HG02981 (cell line): Measurements from ENCODE around the gene TBX10.
"Not testable (repeated sequence)": the region's sequence is repeated elsewhere in the genome, so short reads cannot be mapped to it uniquely, and the experiment has no call there.

Experiments
- ATAC-seq: cut with Tn5 transposase; IDR thresholded peaks from one replicate; pipeline ENCODE4 v1.9.1; 2021; ENCODE audit warnings: mild to moderate bottlenecking, moderate library complexity; ENCODE audit not compliant: unreplicated experiment

TBX10 gene

DNA sequence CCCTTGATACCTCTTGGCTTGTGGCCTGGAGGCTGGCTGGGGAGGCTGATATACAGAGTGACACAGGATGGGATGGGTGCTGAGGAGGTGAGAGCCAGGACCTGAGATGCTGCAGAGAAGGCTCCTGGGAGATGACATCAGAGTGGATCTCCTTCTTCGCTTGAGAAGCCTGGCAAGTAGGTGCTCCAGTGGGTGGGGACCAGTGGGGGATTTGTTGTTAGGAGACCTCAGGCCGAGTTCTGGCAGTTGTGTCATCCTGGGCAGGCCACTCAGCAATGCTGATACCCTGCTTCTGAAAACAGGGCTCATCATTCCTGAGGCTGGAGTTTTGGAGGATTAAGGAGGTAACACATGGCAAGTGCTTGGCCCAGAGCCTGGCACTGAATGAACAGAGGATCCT lies 34.7 kb downstream of the TBX10 start:
- ATAC-seq, result no peak

DNA sequence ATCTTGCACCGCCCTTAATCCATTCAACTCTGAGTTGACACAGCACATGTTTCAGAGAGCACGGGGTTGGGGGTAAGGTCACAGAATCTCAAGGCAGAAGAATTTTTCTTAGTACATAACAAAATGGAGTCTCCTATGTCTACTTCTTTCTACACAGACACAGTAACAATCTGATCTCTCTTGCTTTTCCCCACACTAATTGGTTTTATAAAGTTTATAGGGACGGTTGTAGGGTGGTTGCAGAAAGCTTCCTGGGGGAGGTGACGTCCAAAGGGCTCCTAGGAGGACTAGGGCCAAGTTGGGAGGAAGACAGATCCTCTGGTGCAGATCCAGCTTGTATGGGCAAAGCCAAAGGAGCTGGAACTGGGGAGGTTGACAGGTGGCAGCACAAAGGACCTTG lies 35.4 kb downstream of the TBX10 start:
- not testable (repeated sequence) for ATAC-seq

DNA sequence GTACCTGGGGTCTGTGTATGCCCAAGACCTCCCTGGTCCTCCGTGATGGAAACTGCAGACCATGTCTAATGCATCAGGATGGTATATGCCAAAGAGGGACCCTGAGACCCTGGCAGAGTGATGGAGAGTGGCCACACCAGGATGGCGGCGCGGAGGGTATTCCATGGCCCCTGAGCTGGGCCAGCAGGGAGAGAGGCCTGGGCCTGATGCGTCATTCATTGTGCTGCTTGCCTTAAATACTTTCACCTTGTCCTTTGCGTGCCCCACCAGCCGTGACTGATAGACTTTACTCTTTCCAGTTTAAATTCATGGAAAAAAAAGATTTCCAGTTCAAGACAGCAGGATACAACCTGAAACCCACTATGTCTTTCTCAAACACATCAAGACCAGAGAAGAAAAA lies 38.5 kb downstream of the TBX10 start:
- ATAC-seq, result no peak

DNA sequence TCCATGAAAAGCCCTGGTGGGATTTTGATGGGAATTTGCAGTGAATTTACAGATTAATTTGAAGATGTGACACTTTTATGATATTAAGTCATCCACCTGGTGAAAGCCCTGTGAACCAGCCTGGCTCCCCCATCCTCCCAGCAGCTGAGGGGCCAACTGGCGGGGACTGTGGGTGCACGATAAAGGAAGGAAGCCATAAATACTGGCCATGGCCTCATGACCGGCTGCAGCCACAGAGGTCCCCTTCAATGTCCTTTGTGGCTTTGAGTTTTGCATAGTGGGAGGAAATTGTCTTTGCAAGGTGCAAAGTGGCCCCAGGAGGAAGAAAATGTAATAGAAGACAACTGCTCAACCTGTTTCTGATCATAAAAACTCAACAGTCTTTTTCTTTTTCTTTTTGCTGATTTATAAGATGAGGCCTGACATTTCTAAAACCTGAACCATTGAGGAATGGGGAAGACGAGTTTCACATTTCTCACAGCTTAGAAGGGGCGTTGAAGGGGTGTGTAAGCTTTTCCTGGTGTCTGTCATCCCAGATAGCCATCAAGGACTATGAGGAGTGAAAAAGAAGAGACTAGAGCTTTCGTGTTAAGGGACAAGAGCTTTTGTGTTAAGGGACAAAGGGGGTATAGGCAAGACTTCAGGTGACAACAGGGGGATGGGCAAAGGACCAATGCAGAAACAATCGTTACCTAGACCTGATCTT lies 39.1 kb downstream of the TBX10 start:
- peak; percentile 59 for ATAC-seq

DNA sequence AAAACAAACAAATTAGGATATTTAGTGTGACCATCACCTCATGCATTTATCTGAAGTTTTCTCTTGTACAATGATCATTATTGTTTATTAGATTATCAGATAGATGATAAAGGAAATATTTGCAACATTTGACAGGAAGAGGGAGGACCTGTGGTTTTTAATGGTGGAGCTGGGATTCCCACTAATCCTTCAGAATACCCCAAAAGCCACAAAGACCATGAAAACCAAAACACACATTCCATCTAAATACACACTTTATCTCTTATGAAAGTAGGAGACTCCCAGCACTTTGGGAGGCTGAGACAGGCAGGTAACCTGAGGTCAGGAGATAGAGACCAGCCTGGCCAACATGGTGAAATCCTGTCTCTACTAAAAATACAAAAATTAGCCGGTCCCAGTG lies 40.4 kb downstream of the TBX10 start:
- ATAC-seq, result no peak

DNA sequence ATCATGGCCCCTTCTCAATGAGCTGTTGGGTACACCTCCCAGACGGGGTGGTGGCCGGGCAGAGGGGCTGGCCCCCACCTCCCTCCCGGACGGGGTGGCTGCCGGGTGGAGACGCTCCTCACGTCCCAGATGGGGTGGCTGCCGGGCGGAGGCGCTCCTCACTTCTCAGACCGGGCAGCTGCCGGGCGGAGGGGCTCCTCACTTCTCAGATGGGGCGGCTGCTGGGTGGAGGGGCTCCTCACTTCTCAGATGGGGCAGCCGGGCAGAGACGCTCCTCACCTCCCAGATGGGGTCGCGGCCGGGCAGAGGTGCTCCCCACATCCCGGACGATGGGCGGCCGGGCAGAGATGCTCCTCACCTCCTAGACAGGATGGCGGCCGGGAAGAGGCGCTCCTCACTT lies 41.6 kb downstream of the TBX10 start:
- ATAC-seq, result not testable (repeated sequence)

DNA sequence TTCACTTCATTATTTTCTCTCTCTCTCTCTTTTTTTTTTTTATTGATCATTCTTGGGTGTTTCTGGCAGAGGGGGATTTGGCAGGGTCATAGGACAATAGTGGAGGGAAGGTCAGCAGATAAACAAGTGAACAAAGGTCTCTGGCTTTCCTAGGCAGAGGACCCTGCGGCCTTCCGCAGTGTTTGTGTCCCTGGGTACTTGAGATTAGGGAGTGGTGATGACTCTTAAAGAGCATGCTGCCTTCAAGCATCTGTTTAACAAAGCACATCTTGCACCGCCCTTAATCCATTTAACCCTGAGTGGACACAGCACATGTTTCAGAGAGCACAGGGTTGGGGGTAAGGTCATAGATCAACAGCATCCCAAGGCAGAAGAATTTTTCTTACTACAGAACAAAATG lies 42.1 kb downstream of the TBX10 start:
- not testable (repeated sequence) for ATAC-seq

DNA sequence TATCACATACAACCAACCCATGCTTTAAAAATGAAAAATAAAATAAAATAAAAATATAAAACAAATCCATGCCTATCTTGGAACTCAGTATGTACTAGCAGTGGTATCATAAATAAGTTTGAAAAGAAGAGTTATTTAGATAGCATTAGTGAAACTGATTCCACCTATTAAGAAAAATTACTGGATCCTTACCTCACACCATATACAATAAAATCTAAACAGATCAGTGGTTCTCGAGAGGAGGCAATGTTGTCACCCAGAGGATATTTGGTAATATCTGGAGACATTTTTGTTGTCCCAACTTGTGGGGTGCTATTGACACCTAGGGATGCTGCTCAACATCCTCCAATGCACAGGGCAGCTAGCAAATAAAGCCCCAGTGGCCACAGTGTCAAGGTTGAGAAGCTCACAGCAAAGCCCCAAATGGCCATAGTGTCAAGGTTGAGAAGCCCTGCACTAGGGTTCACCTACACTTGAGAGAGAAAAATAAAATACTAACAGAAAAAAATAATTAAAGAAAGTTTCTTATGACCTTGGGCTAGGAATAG lies 42.7 kb downstream of the TBX10 start:
- ATAC-seq, result no peak

DNA sequence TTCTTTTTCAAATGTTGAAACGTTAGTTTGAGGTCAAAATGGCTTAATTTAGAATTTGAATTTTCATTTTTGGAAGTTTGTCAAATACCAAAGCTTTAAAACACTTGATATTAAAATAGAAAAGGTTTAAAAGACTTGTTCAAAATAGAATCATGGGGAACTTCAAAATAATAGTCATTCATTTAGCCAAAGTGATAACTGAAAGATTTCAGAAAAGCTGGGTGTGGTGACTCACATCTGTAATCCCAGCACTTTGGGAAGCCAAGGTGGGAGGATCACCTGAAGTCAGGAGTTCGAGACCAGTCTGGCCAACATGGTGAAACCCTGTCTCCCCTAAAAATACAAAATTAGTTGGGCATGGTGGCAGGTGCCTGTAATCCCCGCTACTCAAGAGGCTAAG lies 45.1 kb downstream of the TBX10 start:
- no peak for ATAC-seq

DNA sequence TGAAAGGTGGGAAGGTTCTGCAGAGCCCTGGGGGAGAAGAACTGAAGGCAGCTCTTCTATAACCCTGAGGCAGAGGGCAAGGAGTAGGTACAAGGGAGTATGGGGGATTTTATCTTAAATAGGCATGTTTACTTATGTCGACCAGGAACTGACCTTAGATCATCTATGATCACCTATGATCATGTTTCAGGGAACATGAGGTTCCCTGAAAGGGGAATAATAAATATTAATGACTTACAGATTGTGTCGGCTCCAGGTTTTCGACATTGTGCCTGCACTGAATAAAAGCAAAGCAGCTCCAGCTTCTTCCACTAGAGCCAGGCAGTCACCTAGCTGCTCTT lies 46.0 kb downstream of the TBX10 start:
- no peak for ATAC-seq

DNA sequence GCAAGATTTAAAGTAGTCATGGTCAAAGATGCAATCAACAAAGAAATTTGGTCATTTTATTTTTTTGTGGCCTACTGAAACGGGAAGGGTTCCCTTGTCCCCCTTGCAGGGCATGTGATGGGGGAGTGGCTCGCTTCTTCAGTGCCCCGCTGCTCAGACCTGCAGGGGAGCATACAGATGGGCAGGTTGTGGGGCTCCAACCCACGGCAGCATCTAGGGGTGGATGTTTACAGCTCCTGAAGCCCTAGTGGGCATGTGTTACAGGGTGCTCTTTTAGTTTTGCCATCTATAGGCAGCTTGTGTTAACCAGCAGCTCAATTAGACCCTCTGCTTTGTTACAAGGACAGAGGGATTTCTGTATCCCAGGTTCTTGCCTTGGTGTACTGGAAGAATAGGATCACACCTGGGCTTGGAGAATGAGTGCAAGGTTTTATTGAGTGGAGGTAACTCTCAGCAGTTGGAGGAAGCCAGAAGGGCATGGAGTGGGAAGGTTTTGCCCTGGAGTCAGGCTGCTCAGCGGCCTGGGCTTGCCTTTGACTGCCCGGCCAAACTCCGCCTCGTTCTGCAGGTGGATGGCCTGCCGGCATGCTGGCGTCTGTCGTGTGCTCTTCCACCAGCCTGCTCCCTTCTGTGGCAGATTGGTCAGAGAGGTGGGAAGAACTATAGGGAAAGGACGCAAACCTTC lies 46.5 kb downstream of the TBX10 start:
- ATAC-seq, result no peak

DNA sequence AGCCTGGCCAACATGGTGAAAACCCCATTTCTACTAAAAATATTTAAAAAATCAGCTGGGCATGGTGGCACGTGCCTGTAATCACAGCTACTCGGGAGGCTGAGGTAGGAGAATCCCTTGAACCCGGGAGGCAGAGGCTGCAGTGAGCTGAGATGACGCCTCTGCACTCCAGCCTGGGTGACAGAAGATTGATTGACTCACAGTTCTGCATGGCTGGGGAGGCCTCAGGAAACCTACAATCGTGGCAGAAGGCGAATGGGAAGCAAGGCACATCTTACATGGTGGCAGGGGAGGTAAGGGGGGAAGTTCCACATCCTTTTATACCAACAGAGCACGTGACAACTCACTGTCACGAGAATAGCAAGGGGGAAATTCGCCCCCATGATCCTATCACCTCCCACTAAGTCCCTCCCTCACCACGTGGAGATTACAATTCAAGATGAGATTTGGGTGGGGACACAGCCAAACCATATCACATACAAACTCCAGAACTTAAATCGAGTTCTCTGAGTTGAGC lies 50.6 kb downstream of the TBX10 start:
- ATAC-seq, result not testable (repeated sequence)

DNA sequence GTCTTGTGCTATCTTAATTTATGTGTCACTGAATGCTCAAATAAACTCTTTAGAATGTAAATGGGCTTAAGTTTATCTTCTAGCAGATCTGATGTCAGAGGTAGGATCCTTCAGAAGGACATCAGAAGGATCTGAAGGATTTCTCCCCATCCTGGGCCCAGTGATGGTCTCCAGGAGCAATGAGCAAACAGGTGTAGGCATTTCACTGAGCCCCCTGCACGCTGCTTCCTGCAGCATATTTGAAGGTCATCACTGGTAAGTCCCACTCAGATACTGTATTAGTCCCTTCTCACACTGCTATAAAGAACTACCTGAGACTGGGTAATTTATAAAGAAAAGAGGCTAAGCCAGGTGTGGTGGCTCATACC lies 51.4 kb downstream of the TBX10 start:
- peak; percentile 16 for ATAC-seq

DNA sequence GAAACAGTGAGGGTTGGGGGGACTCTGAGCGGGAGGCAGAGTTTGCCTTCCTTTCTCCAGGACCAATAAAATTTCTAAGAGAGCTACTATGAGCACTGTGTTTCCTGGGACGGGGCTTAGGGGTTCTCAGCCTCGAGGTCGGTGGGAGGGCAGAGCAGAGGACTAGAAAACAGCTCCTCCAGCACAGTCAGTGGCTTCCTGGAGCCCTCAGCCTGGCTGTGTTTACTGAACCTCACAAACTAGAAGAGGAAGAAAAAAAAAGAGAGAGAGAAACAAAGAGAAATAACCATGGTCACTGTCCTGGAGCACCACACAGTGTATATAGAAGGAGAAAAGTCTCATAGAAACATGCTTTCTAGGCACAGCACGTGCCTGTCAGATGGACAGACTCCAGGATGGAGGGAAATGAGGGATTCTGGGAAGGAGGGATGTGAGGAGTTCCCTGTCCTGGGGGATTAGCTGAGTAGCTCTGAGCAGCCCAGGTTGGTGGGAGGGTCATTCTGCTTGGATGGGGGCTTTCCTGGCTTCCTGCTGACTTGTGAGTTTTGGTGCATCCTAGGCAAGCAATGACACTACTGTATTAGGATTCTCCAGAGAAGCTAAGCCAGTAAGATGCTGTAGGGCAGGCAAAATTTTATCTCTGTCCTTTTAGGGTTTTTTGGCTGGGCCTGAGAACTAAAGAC lies 52.9 kb downstream of the TBX10 start:
- ATAC-seq, result no peak

DNA sequence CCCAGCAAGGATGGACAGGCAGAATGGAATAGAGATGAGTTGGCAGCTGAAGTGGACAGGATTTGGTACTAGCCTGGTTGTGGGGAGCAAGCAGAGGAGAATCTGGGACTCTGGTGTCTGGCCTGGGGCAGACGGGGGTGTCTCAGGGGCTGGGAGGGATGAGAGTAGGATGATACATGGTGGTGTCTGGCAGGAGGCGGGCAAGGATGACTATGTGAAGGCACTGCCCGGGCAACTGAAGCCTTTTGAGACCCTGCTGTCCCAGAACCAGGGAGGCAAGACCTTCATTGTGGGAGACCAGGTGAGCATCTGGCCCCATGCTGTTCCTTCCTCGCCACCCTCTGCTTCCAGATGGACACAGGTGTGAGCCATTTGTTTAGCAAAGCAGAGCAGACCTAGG lies 53.7 kb downstream of the TBX10 start:
- no peak for ATAC-seq

DNA sequence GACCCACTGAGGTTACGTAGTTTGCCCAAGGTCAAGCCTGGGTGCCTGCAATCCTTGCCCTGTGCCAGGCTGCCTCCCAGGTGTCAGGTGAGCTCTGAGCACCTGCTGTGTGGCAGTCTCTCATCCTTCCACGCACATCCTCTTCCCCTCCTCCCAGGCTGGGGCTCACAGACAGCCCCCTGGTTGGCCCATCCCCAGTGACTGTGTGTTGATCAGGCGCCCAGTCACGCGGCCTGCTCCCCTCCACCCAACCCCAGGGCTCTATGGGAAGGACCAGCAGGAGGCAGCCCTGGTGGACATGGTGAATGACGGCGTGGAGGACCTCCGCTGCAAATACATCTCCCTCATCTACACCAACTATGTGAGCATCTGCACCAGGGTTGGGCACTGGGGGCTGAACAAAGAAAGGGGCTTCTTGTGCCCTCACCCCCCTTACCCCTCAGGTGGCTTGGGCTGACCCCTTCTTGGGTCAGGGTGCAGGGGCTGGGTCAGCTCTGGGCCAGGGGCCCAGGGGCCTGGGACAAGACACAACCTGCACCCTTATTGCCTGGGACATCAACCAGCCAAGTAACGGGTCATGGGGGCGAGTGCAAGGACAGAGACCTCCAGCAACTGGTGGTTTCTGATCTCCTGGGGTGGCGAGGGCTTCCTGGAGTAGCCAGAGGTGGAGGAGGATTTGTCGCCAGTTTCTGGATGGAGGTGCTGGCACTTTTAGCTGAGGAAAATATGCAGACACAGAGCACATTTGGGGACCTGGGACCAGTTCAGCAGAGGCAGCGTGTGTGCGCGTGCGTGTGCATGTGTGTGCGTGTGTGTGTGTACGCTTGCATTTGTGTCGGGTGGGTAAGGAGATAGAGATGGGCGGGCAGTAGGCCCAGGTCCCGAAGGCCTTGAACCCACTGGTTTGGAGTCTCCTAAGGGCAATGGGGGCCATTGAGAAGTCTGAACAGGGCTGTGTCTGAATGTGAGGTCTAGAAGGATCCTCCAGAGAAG lies 54.4 kb downstream of the TBX10 start:
- no peak for ATAC-seq

DNA sequence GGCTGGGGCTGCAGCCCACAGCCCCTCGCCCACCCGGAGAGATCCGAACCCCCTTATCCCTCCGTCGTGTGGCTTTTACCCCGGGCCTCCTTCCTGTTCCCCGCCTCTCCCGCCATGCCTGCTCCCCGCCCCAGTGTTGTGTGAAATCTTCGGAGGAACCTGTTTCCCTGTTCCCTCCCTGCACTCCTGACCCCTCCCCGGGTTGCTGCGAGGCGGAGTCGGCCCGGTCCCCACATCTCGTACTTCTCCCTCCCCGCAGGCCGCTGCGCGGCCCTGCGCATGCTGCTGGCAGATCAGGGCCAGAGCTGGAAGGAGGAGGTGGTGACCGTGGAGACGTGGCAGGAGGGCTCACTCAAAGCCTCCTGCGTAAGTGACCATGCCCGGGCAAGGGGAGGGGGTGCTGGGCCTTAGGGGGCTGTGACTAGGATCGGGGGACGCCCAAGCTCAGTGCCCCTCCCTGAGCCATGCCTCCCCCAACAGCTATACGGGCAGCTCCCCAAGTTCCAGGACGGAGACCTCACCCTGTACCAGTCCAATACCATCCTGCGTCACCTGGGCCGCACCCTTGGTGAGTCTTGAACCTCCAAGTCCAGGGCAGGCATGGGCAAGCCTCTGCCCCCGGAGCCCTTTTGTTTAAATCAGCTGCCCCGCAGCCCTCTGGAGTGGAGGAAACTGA lies 55.2 kb downstream of the TBX10 start:
- ATAC-seq, result peak; percentile 7

DNA sequence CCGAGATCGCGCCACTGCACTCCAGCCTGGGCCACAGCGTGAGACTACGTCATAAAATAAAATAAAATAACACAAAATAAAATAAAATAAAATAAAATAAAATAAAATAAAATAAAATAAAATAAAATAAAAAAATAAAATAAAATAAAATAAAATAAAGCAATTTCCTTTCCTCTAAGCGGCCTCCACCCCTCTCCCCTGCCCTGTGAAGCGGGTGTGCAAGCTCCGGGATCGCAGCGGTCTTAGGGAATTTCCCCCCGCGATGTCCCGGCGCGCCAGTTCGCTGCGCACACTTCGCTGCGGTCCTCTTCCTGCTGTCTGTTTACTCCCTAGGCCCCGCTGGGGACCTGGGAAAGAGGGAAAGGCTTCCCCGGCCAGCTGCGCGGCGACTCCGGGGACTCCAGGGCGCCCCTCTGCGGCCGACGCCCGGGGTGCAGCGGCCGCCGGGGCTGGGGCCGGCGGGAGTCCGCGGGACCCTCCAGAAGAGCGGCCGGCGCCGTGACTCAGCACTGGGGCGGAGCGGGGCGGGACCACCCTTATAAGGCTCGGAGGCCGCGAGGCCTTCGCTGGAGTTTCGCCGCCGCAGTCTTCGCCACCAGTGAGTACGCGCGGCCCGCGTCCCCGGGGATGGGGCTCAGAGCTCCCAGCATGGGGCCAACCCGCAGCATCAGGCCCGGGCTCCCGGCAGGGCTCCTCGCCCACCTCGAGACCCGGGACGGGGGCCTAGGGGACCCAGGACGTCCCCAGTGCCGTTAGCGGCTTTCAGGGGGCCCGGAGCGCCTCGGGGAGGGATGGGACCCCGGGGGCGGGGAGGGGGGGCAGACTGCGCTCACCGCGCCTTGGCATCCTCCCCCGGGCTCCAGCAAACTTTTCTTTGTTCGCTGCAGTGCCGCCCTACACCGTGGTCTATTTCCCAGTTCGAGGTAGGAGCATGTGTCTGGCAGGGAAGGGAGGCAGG lies 56.0 kb downstream of the TBX10 start, which contains the start of gene GSTP1:
TSS of gene GSTP1 (plus strand) at position 566 of the 958 bp plus-strand sequence. CDS start at position 598, 32 bp downstream.
- peak; percentile 60 for ATAC-seq

DNA sequence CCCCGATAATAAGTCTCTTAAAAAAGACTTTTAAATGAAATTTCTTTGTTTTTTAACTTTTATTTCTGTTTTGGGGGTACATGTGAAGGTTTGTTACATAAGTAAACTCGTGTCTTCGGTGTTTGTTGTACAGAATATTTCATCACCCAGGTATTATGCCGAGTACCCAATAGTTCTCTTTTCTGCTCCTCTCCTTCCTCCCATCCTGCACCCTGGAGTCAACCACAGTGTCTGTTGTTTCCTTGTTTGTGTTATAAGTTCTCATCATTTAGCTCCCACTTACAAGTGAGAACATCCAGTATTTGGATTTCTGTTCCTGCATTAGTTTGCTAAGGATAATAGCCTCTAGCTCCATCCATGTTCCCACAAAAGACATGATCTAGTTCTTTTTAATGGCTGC lies 57.6 kb downstream of the TBX10 start:
- ATAC-seq, result no peak
